Aorta (tissue), 5 donors: ENCODE results near the gene PGLYRP1. TPM values are rescaled to one million over a fixed set of nuclear protein-coding genes. Genes with fewer than 3 reads are reported as not detected.

Experiments
- ATAC-seq: fragments of 200-7000 bp; cut with Tn5 transposase; one replicate; pipeline ENCODE4 v1.9.1; 2022; ENCODE audit warnings: moderate library complexity; ENCODE audit not compliant: low FRiP score
- DNase-seq, 2 donors: peaks; one replicate each; pipeline ENCODE4 v3.0.0-alpha.2; 2020
- H3K27ac ChIP-seq, 2 donors: one replicate each; pipeline ENCODE4 v1.5.1; 2013; ENCODE audit warnings: low read length in 2 of 2, mild to moderate bottlenecking in 2 of 2, moderate library complexity in 2 of 2, control low read depth in 1 of 2, inconsistent platforms in 1 of 2, low read depth in 1 of 2
- H3K27me3 ChIP-seq, 2 donors: one replicate each; pipeline ENCODE4 v1.6.1; 2013; ENCODE audit warnings: control low read depth in 1 of 2, low read length in 1 of 2, mild to moderate bottlenecking in 1 of 2, moderate library complexity in 1 of 2; ENCODE audit not compliant: insufficient read depth in 2 of 2, control insufficient read depth in 1 of 2
- H3K36me3 ChIP-seq, 2 donors: one replicate each; pipeline ENCODE4 v1.6.1; 2013; ENCODE audit warnings: control low read depth in 1 of 2, low read length in 1 of 2, mild to moderate bottlenecking in 1 of 2; ENCODE audit not compliant: insufficient read depth in 2 of 2, control insufficient read depth in 1 of 2
- H3K4me1 ChIP-seq, 2 donors: one replicate each; pipeline ENCODE4 v1.6.1; 2013; ENCODE audit warnings: low read length in 2 of 2, control low read depth in 1 of 2, mild to moderate bottlenecking in 1 of 2, moderate library complexity in 1 of 2; ENCODE audit not compliant: insufficient read depth in 2 of 2, control insufficient read depth in 1 of 2
- H3K4me3 ChIP-seq, 2 donors: one replicate each; pipeline ENCODE4 v1.5.1; 2013; ENCODE audit warnings: low read length in 2 of 2, control low read depth in 1 of 2, mild to moderate bottlenecking in 1 of 2
- H3K9me3 ChIP-seq: one replicate; pipeline ENCODE4 v1.6.1; 2013; ENCODE audit warnings: mild to moderate bottlenecking, low read length; ENCODE audit not compliant: control insufficient read depth
- WGBS, 2 donors: extraction: QIAGEN DNeasy Blood & Tissue Kit; methylation state at CpG; one replicate each; pipeline ENCODE4 v1.1.7; 2013; 5-methylcytosine and 5-hydroxymethylcytosine counted together
- intact Hi-C, 2 donors: fragments of 100-400 bp; cut with DNase I; formaldehyde crosslinking; loops; one replicate each; pipeline versions ENCODE4 v1.14.2 to v1.15.0; 2022
- long read RNA-seq, 2 donors: library from polyadenylated mRNA; unstranded; transcript quantifications; one replicate each; pipeline ENCODE4 v2.0.0, GENCODE V29; 2020 to 2021
- polyA plus RNA-seq, 2 donors: library from polyadenylated mRNA; stranded (reverse); fragments of 200-250 nt; gene quantifications; one replicate each; pipeline ENCODE4 v1.2.3, GENCODE V29; 2013
- total RNA-seq, 2 donors: library from RNA; stranded (reverse); fragmentation: NEBNext Ultra II Directional; extraction: Animal tissue kit (Norgen Biotek cat#: 25700); gene quantifications; one replicate each; pipeline ENCODE4 v1.2.1, GENCODE V29; 2021
- donor health status: healthy with polysubstance abuse.
- donor health status: Bipolar disorder and iron deficiency.
- donor health status: DM: no; HTN: no; CAD: no.
- donor health status: DM: no; HTN: no; CAD: no.
- donor health status: DM: yes; HTN: yes; CAD: no.

PGLYRP1 gene, protein sequence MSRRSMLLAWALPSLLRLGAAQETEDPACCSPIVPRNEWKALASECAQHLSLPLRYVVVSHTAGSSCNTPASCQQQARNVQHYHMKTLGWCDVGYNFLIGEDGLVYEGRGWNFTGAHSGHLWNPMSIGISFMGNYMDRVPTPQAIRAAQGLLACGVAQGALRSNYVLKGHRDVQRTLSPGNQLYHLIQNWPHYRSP
- total RNA-seq (1 to 10 TPM in 1 of 2 donors, not detected in 1; 1.4 TPM), polyA plus RNA-seq (1 to 10 TPM in 1 of 2 donors, not detected in 1; 1.9 TPM)
- long read RNA-seq, donor 1, partial matches to known transcripts, result 0 of 4 reads
- long read RNA-seq, donor 1, other reads (novel, unspliced or antisense), result 4 of 4 reads
- long read RNA-seq, donor 2, partial matches to known transcripts, result 0 of 3 reads
- long read RNA-seq, donor 2, other reads (novel, unspliced or antisense), result 3 of 3 reads

GRCh38 chr19:46022431-46023310 is at the start of gene PGLYRP1:
Gene PGLYRP1 (minus strand): TSS chr19:46023053. CDS start chr19:46023021, 32 bp downstream.
- Histone ChIP-seq H3K36me3 (no peaks in the 10 kb centered on the region), H3K9me3 (no peaks in the 10 kb centered on the region), H3K4me1 (no peaks in the 10 kb centered on the region), H3K27ac (no peak within 1 kb of the TSS), H3K27me3 (no peaks in the 10 kb centered on the region), H3K4me3 (no peak within 1 kb of the TSS)
- DNase-seq, result peak in 1 of 2 donors; percentile 42
- 24% methylated on average over 47 of the region's 47 CpGs for WGBS, 2 donors
- ATAC-seq, result no peak
- intact Hi-C loops, result no loop called here

- peaks cover 3% of the 10 kb centered on the region for H3K9me3 ChIP-seq
- H3K4me3 ChIP-seq, result no peak overlapping the region
- H3K27ac ChIP-seq, result no peak overlapping the region
- H3K36me3 ChIP-seq, result no peaks in the 10 kb centered on the region
- intact Hi-C loops, result no loop called here
- peaks cover 0 to 2% of the 10 kb centered on the region in 2 donors for H3K27me3 ChIP-seq
- H3K4me1 ChIP-seq, result no peaks in the 10 kb centered on the region
- no peak for DNase-seq
- no peak for ATAC-seq
- WGBS, 2 donors, result 3 to 9% methylated on average over 6 of the region's 6 CpGs
These were observed 47.0 kb upstream of the PGLYRP1 start for GRCh38 chr19:46069806-46070341.

DNA sequence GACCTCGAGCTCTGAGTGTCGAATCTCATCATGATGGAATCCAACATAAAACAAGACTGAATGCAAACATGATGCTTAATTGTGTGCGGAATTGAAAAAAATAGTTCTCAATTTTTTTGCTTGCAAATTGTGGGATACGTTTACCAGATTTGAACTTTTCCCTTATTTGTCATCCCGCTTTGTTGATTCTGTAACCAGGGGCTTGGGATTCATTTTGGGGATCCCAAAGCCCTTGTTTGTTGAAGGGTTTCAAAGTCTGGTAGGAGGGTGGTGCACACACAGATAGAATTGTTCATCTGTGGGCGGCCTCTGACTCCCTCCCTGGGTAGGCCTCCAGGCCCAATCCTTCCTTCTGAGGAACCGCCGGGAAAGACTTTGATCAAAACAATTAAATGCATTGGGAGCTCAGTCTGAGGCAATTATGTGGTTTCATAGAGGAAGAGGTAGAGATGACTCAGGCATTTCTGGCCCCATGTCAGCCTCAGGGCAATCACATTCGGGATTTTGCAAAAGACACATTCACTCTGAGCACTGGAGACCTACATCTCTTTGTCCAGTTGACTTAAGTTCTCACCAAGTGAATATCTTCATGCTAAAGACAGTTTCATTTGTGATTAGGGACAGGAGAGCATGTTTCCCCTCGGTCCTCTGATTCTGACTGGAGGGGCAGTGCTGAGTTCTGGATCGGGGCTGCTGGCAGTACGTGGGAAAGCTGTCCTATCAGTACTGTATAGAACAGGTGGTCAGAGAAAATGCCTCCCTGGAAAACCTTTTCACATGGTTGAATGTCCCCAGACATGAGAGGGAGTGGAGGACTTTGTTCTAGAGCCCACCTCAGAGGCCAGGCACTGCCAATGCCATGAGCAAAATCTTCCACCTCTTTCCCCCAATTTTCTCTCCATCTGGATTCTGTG is 45.7 kb upstream of the PGLYRP1 start:
- DNase-seq (no peak), ATAC-seq (no peak)
- intact Hi-C loops, result no loop called here
- Histone ChIP-seq H3K4me1 (no peaks in the 10 kb centered on the region), H3K36me3 (no peaks in the 10 kb centered on the region), H3K4me3 (no peak overlapping the region), H3K27me3 (peaks cover 0 to 2% of the 10 kb centered on the region in 2 donors), H3K27ac (no peak overlapping the region), H3K9me3 (peaks cover 3% of the 10 kb centered on the region)
- 74 to 78% methylated on average over 12 of the region's 12 CpGs for WGBS, 2 donors

- ATAC-seq (no peak), DNase-seq (no peak)
- H3K4me1 ChIP-seq, result no peaks in the 10 kb centered on the region
- peaks cover 0 to 2% of the 10 kb centered on the region in 2 donors for H3K27me3 ChIP-seq
- 88 to 90% methylated on average over 1 of the region's 1 CpG for WGBS, 2 donors
- intact Hi-C loops, result no loop called here
- H3K4me3 ChIP-seq, result no peak overlapping the region
- H3K36me3 ChIP-seq, result no peaks in the 10 kb centered on the region
- H3K27ac ChIP-seq, result no peak overlapping the region
- H3K9me3 ChIP-seq, result peaks cover 3% of the 10 kb centered on the region
These were observed 44.8 kb upstream of the PGLYRP1 start for GRCh38 chr19:46067691-46068090.

GRCh38 chr19:46066471-46066870 is 43.6 kb upstream of the PGLYRP1 start:
- intact Hi-C loops, result no loop called here
- no peak for ATAC-seq
- Histone ChIP-seq H3K36me3 (no peaks in the 10 kb centered on the region), H3K4me3 (no peak overlapping the region), H3K27ac (no peak overlapping the region), H3K27me3 (peaks cover 0 to 2% of the 10 kb centered on the region in 2 donors), H3K9me3 (peaks cover 3% of the 10 kb centered on the region), H3K4me1 (no peaks in the 10 kb centered on the region)
- no peak for DNase-seq
- 68 to 86% methylated on average over 1 of the region's 1 CpG for WGBS, 2 donors

- intact Hi-C loops, result no loop called here
- no peaks in the 10 kb centered on the region for H3K9me3 ChIP-seq
- DNase-seq (no peak), ATAC-seq (no peak)
- H3K27ac ChIP-seq, result no peak overlapping the region
- H3K36me3 ChIP-seq, result no peaks in the 10 kb centered on the region
- no peaks in the 10 kb centered on the region for H3K4me1 ChIP-seq
- H3K4me3 ChIP-seq, result no peak overlapping the region
- WGBS, 2 donors, result 56 to 61% methylated on average over 7 of the region's 7 CpGs
- no peaks in the 10 kb centered on the region for H3K27me3 ChIP-seq
These were observed 42.7 kb upstream of the PGLYRP1 start for GRCh38 chr19:46065486-46066071.

GRCh38 chr19:46063201-46063600 is 40.3 kb upstream of the PGLYRP1 start:
- no peaks in the 10 kb centered on the region for H3K27me3 ChIP-seq
- no peak overlapping the region for H3K27ac ChIP-seq
- 72% methylated on average over 3 of the region's 3 CpGs for WGBS, 2 donors
- intact Hi-C loops, result no loop called here
- no peaks in the 10 kb centered on the region for H3K4me1 ChIP-seq
- ATAC-seq (no peak), DNase-seq (no peak)
- no peak overlapping the region for H3K4me3 ChIP-seq
- H3K9me3 ChIP-seq, result no peaks in the 10 kb centered on the region
- H3K36me3 ChIP-seq, result no peaks in the 10 kb centered on the region

DNA sequence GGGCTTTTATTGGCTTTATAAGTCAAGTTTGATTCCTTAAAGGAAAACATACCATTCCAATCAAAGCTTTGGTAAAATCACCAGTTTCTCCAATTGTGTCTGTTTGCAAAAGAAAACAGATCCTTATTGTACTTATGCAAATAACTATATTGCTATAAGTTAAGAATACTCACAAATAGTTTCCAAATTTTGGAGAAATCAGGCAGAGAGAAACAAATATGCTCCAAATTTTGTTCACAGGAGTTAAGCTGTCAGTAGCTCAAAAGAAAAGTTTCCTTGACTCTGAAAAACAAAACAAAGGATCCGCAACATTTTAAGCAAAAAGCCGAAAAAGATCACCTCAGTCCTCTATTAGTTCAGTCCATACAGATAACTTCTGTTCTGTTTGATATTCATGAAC is 37.2 kb upstream of the PGLYRP1 start:
- intact Hi-C loops, result no loop called here
- no peak for ATAC-seq
- Histone ChIP-seq H3K36me3 (no peaks in the 10 kb centered on the region), H3K27ac (no peak overlapping the region), H3K4me1 (no peaks in the 10 kb centered on the region), H3K4me3 (no peak overlapping the region), H3K9me3 (no peaks in the 10 kb centered on the region), H3K27me3 (peaks cover 0 to 2% of the 10 kb centered on the region in 2 donors)
- WGBS, 2 donors, result 85 to 86% methylated on average over 2 of the region's 2 CpGs
- no peak for DNase-seq
